Mucosa of descending colon (tissue), 3 donors: Measurements from ENCODE around the gene EIF2B2. TPM values are rescaled to one million over a fixed set of nuclear protein-coding genes. Genes with fewer than 3 reads are reported as not detected.

Experiments
- ATAC-seq: fragments of 200-7000 bp; cut with Tn5 transposase; one replicate; pipeline ENCODE4 v1.9.1; 2020; ENCODE audit warnings: mild to moderate bottlenecking, moderate library complexity
- DNase-seq, 3 donors: peaks; one replicate each; pipeline ENCODE4 v3.0.0-alpha.2; 2020
- H3K36me3 ChIP-seq: fragments of 200-600 bp; one replicate; pipeline ENCODE4 v1.8.0; 2021; ENCODE audit warnings: low read depth, mild to moderate bottlenecking
- H3K4me1 ChIP-seq: fragments of 200-600 bp; one replicate; pipeline ENCODE4 v1.8.0; 2021; ENCODE audit warnings: low read depth, mild to moderate bottlenecking
- H3K4me3 ChIP-seq: fragments of 200-600 bp; one replicate; pipeline ENCODE4 v1.8.0; 2021; ENCODE audit warnings: mild to moderate bottlenecking
- H3K9me3 ChIP-seq: fragments of 200-600 bp; one replicate; pipeline ENCODE4 v1.8.0; 2021; ENCODE audit warnings: mild to moderate bottlenecking
- intact Hi-C, 2 donors: fragments of 100-400 bp; cut with DNase I in 1 of 2; cut with micrococcal nuclease in 1 of 2; formaldehyde crosslinking; loops; one replicate each; pipeline versions ENCODE4 v1.11.0 to v1.11.1; 2022; cut with DNase I, micrococcal nuclease
- total RNA-seq, 3 donors: library from RNA; stranded (reverse); fragmentation: NEBNext Ultra II Directional in 2 of 3; extraction: Animal tissue kit (Norgen Biotek cat#: 25700) in 2 of 3; gene quantifications; one replicate each; pipeline versions ENCODE4 v1.2.1 to v1.2.4, GENCODE V29; 2021 to 2023
- TF ChIP-seq, protein P1 (sequence below): fragments of 200-600 bp; IDR thresholded peaks from one replicate; pipeline ENCODE4 v1.8.0; 2022; ENCODE audit warnings: antibody characterized with exemption, mild to moderate bottlenecking
- donor health status: DM: no; HTN: no; CAD: no; lungs with moderate emphysema.
- donor health status: DM: no; HTN: no; CAD: no.
- donor health status: DM: no; HTN: yes; CAD: no.

Gene EIF2B2
- total RNA-seq, 3 donors from 2014 or later: 40.6 to 50.9 (median 46.3) TPM

DNA sequence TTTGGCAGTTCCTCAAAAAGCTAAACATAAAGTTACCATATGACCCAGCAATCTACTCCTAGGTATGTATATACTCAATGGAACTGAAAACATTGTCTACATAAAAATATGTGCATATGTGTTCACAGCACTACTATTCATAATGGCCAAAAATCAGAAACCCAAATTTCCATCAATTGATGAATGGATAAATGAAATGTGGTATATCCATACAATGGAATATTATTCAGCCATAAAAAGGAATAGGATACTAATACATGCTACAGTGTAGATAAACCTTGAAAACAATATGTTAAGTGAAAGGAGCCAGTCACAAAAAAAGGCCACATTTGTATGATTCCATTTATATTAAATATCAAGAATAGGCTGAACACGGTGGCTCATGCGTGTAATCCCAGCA lies 57.7 kb downstream of the EIF2B2 start:
- ATAC-seq: no peak

More for the DNA sequence above, 57.7 kb downstream of the EIF2B2 start:
- H3K4me1 ChIP-seq: peaks cover 14% of the 10 kb centered on the region
- TF ChIP-seq, protein P1, sequence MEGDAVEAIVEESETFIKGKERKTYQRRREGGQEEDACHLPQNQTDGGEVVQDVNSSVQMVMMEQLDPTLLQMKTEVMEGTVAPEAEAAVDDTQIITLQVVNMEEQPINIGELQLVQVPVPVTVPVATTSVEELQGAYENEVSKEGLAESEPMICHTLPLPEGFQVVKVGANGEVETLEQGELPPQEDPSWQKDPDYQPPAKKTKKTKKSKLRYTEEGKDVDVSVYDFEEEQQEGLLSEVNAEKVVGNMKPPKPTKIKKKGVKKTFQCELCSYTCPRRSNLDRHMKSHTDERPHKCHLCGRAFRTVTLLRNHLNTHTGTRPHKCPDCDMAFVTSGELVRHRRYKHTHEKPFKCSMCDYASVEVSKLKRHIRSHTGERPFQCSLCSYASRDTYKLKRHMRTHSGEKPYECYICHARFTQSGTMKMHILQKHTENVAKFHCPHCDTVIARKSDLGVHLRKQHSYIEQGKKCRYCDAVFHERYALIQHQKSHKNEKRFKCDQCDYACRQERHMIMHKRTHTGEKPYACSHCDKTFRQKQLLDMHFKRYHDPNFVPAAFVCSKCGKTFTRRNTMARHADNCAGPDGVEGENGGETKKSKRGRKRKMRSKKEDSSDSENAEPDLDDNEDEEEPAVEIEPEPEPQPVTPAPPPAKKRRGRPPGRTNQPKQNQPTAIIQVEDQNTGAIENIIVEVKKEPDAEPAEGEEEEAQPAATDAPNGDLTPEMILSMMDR: no peak
- H3K9me3 ChIP-seq: no peaks in the 10 kb centered on the region
- no peak for DNase-seq
- H3K4me3 ChIP-seq: no peak overlapping the region
- intact Hi-C loops: no loop called here
- H3K36me3 ChIP-seq: no peaks in the 10 kb centered on the region

Other genes starting within 250 kb of the EIF2B2 start
- gene YLPM1, start 239.6 kb upstream of the EIF2B2 start, total RNA-seq: 10 to 100 TPM; 42.1 to 59.7 (median 48.9) TPM
- under 1 TPM in 2 of 3 donors, not detected in 1; 0.07 to 0.09 TPM for gene PROX2, start 126.8 kb upstream of the EIF2B2 start, total RNA-seq
- 100 to 1,000 TPM; 106 to 125 (median 121) TPM for gene DLST, start 121.0 kb upstream of the EIF2B2 start, total RNA-seq
- 10 to 100 TPM in 2 of 3 donors, 1 to 10 TPM in 1; 7.7 to 12.7 (median 11.5) TPM for gene RPS6KL1, start 79.7 kb upstream of the EIF2B2 start, total RNA-seq
- 1 to 10 TPM in 2 of 3 donors, under 1 TPM in 1; 0.96 to 3.1 (median 2.3) TPM for gene PGF, start 47.3 kb upstream of the EIF2B2 start, total RNA-seq
- 10 to 100 TPM; 22.2 to 40.8 (median 26.2) TPM for gene MLH3, start 48.5 kb downstream of the EIF2B2 start, total RNA-seq
- 10 to 100 TPM; 18.5 to 26.5 (median 20.3) TPM for gene ACYP1, start 61.1 kb downstream of the EIF2B2 start, total RNA-seq
- gene ZC2HC1C, start 66.7 kb downstream of the EIF2B2 start, total RNA-seq: 1 to 10 TPM; 4.0 to 4.8 (median 4.7) TPM
- 100 to 1,000 TPM in 1 of 3 donors, 10 to 100 TPM in 2; 44.7 to 104 (median 49.9) TPM for gene NEK9, start 124.1 kb downstream of the EIF2B2 start, total RNA-seq
- 100 to 1,000 TPM; 223 to 411 (median 317) TPM for gene TMED10, start 173.7 kb downstream of the EIF2B2 start, total RNA-seq